ENCODE results near the gene NFYA. TPM values are rescaled to one million over a fixed set of nuclear protein-coding genes. Genes with fewer than 3 reads are reported as not detected.

NFYA gene
- total and polyA plus RNA-seq, 2 donors: 12.3 to 30.5 TPM

DNA sequence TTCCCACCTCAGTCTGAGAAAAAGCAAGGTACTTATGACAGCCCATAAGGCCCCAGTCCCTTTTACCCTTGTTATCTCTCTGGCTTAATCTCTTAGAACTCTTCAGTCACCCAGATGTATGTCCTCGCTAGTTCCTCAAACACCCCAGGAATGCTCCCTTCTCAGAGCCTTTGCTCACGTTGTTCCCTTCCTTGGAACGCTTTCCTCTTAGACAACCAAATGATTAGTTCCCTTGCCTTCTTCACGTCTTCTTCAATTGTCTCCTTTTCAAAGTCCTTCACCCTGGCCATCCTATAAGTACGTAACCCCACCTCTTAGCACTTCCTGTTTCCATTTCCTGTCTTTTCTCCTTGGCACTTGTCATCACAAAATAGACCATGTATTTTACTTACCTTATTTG, 20.9 kb upstream of the NFYA start:
- Histone ChIP-seq H3K4me1 (ENCODE audit: insufficient read depth) (no peaks in the 10 kb centered on the region), H3K36me3 (ENCODE audit: insufficient read depth) (no peaks in the 10 kb centered on the region), H3K4me3 (ENCODE audit: low read depth, low read length) (no peak overlapping the region), H3K27ac (ENCODE audit: low read depth) (no peak overlapping the region)
- WGBS: 78% methylated on average over 5 of the region's 5 CpGs
- no peak for DNase-seq (ENCODE audit: extremely low spot score)

- Histone ChIP-seq H3K4me3 (ENCODE audit: low read depth, low read length) (no peak within 1 kb of the TSS), H3K4me1 (ENCODE audit: insufficient read depth) (no peaks in the 10 kb centered on the region), H3K27ac (ENCODE audit: low read depth) (no peak within 1 kb of the TSS), H3K36me3 (ENCODE audit: insufficient read depth) (no peaks in the 10 kb centered on the region)
- 42% methylated on average over 5 of the region's 5 CpGs for WGBS
- no peak for DNase-seq (ENCODE audit: extremely low spot score)
Observed at GRCh38 chr6:41053041-41053440, 19.7 kb upstream of the NFYA start, which contains the start of gene APOBEC2. TSS of gene APOBEC2 (plus strand) at chr6:41053202. CDS start at chr6:41053348, 146 bp downstream.

GRCh38 chr6:41054511-41054910, 18.3 kb upstream of the NFYA start:
- Histone ChIP-seq H3K27ac (ENCODE audit: low read depth) (no peak overlapping the region), H3K4me3 (ENCODE audit: low read depth, low read length) (no peak overlapping the region), H3K4me1 (ENCODE audit: insufficient read depth) (no peaks in the 10 kb centered on the region), H3K36me3 (ENCODE audit: insufficient read depth) (no peaks in the 10 kb centered on the region)
- WGBS: 98% methylated on average over 3 of the region's 3 CpGs
- DNase-seq (ENCODE audit: extremely low spot score): no peak

DNA sequence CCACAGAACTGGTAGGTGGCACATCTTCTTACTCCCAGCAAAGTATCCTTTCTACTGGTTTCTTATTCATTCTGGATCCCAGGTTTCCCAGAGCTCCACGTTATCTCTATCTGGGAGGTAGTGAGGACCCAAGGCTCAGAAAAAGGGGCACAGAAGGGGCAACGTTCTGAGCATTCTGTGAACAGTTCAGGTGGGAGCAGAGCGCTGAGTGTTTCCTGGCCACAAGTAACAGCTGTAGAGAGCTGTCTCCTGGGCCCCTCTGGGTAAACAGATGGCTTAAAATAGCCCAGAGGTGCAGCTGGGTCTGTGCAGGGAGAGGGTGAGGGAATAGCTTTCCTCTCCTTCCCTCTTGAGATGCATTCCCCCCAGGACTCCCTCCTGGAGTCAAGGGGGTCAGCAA, 17.6 kb upstream of the NFYA start:
- no peak for DNase-seq (ENCODE audit: extremely low spot score)
- H3K27ac ChIP-seq (ENCODE audit: low read depth): no peak overlapping the region
- WGBS: 25% methylated on average over 3 of the region's 3 CpGs
- no peaks in the 10 kb centered on the region for H3K4me1 ChIP-seq (ENCODE audit: insufficient read depth)
- no peaks in the 10 kb centered on the region for H3K36me3 ChIP-seq (ENCODE audit: insufficient read depth)
- no peak overlapping the region for H3K4me3 ChIP-seq (ENCODE audit: low read depth, low read length)

- DNase-seq (ENCODE audit: extremely low spot score): no peak
- Histone ChIP-seq H3K36me3 (ENCODE audit: insufficient read depth) (no peaks in the 10 kb centered on the region), H3K4me1 (ENCODE audit: insufficient read depth) (no peaks in the 10 kb centered on the region), H3K4me3 (ENCODE audit: low read depth, low read length) (no peak overlapping the region), H3K27ac (ENCODE audit: low read depth) (no peak overlapping the region)
- 62% methylated on average over 6 of the region's 6 CpGs for WGBS
Observed at GRCh38 chr6:41056768-41057490, 15.8 kb upstream of the NFYA start.

DNA sequence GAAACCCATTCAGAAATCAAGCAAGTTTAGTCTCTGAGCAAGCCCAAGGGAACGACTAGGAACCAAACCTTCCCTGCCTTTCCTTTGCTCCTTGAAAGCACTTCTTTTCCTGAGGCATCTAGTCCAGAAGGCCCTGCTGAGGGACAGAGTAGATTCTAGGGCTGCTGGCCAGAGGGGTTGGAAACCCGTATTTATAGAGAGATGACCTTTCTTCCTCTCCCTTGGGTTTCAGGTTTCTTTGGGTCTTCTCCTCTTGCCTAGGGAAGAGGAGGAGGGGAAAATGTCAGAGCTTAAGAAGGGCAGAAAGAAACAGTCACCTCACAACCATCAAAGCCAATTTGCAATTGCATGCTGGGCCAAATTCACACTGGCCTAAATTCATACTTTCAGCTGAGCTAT, 14.0 kb upstream of the NFYA start:
- Histone ChIP-seq H3K4me3 (ENCODE audit: low read depth, low read length) (no peak overlapping the region), H3K27ac (ENCODE audit: low read depth) (no peak overlapping the region)
- WGBS: 69% methylated on average over 2 of the region's 2 CpGs

DNA sequence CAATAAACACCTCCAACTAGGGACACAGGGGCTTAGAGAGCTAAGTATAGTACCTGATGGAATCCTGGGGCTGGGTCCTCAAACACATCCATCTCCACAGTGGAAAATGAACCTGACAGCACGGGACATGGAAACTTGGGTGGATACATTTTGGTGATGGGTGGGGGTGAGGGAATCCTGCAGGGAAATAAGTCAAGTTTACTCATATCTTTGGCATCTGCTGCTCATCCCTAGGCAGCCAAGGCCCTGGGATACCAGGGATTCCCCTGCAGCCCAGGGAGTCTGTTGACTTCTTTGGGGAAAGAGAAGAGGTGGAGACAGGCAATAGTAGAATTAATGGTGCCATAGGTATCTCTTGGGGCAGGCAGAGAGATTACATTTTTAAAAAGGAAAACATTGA, 13.2 kb upstream of the NFYA start:
- Histone ChIP-seq H3K4me1 (ENCODE audit: insufficient read depth) (no peaks in the 10 kb centered on the region), H3K36me3 (ENCODE audit: insufficient read depth) (no peaks in the 10 kb centered on the region), H3K27ac (ENCODE audit: low read depth) (no peak overlapping the region), H3K4me3 (ENCODE audit: low read depth, low read length) (no peak overlapping the region)
- WGBS: 40% methylated on average over 1 of the region's 1 CpG
- DNase-seq (ENCODE audit: extremely low spot score): no peak

More for the DNA sequence above, 14.0 kb upstream of the NFYA start:
- H3K4me1 ChIP-seq (ENCODE audit: insufficient read depth): no peaks in the 10 kb centered on the region
- DNase-seq (ENCODE audit: extremely low spot score): no peak
- no peaks in the 10 kb centered on the region for H3K36me3 ChIP-seq (ENCODE audit: insufficient read depth)

- peaks cover 2% of the 10 kb centered on the region for H3K36me3 ChIP-seq (ENCODE audit: insufficient read depth)
- H3K4me3 ChIP-seq (ENCODE audit: low read depth, low read length): no peak overlapping the region
- no peak overlapping the region for H3K27ac ChIP-seq (ENCODE audit: low read depth)
- WGBS: 83% methylated on average over 13 of the region's 13 CpGs
- H3K4me1 ChIP-seq (ENCODE audit: insufficient read depth): no peaks in the 10 kb centered on the region
- DNase-seq (ENCODE audit: extremely low spot score): no peak
Observed at GRCh38 chr6:41061196-41061726, 11.5 kb upstream of the NFYA start.

DNA sequence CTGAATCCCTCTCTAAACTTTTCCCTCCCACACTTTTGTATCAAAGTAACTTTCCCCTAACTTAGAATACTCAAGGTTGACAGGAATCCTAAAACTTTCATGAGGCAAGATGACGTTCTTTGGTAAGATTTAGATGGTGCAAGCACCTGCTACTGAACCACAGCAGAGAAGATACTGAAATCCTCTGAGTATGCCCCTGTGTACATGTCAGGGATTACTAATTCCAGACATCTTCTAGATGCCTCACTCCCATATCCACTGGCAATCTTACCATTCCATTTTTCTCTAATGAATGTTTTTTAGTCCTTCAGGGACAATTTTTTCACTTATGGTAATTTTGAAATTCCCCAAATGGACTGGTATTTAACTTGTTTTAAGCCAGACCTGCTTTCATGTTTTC, 10.7 kb upstream of the NFYA start:
- Histone ChIP-seq H3K36me3 (ENCODE audit: insufficient read depth) (peaks cover 2% of the 10 kb centered on the region), H3K4me1 (ENCODE audit: insufficient read depth) (no peaks in the 10 kb centered on the region), H3K4me3 (ENCODE audit: low read depth, low read length) (no peak overlapping the region), H3K27ac (ENCODE audit: low read depth) (no peak overlapping the region)
- 78% methylated on average over 1 of the region's 1 CpG for WGBS
- DNase-seq (ENCODE audit: extremely low spot score): no peak

GRCh38 chr6:41063884-41064285, 8.9 kb upstream of the NFYA start:
- Histone ChIP-seq H3K27ac (ENCODE audit: low read depth) (no peak overlapping the region), H3K4me1 (ENCODE audit: insufficient read depth) (no peaks in the 10 kb centered on the region), H3K4me3 (ENCODE audit: low read depth, low read length) (no peak overlapping the region), H3K36me3 (ENCODE audit: insufficient read depth) (peaks cover 2% of the 10 kb centered on the region)
- WGBS: 82% methylated on average over 2 of the region's 2 CpGs
- no peak for DNase-seq (ENCODE audit: extremely low spot score)

DNA sequence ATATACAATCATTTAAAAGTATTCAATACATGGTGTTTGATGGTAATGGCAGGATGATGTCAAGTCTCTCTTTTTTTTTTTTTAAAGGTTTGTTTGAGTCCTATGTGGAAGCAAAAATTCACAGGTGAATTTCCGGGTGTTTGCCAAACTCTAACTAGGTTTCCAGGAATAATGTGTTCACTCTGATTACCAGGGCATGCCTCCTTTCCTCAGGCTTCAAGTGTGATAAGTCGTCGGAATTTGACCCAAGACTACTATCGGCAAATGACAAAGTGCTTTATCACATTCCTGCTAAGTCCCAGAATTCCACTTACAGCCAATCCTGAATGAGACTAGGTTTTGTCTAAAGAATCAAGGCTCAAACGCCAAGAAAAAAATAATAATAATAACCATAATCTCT, 7.9 kb upstream of the NFYA start:
- Histone ChIP-seq H3K4me3 (ENCODE audit: low read depth, low read length) (no peak overlapping the region), H3K36me3 (ENCODE audit: insufficient read depth) (peaks cover 5% of the 10 kb centered on the region), H3K4me1 (ENCODE audit: insufficient read depth) (no peaks in the 10 kb centered on the region), H3K27ac (ENCODE audit: low read depth) (no peak overlapping the region)
- DNase-seq (ENCODE audit: extremely low spot score): no peak
- WGBS: 70% methylated on average over 5 of the region's 5 CpGs

GRCh38 chr6:41065550-41066026, 7.2 kb upstream of the NFYA start:
- Histone ChIP-seq H3K4me1 (ENCODE audit: insufficient read depth) (no peaks in the 10 kb centered on the region), H3K27ac (ENCODE audit: low read depth) (no peak overlapping the region), H3K4me3 (ENCODE audit: low read depth, low read length) (no peak overlapping the region), H3K36me3 (ENCODE audit: insufficient read depth) (peaks cover 5% of the 10 kb centered on the region)
- WGBS: 91% methylated on average over 2 of the region's 2 CpGs
- DNase-seq (ENCODE audit: extremely low spot score): no peak

DNA sequence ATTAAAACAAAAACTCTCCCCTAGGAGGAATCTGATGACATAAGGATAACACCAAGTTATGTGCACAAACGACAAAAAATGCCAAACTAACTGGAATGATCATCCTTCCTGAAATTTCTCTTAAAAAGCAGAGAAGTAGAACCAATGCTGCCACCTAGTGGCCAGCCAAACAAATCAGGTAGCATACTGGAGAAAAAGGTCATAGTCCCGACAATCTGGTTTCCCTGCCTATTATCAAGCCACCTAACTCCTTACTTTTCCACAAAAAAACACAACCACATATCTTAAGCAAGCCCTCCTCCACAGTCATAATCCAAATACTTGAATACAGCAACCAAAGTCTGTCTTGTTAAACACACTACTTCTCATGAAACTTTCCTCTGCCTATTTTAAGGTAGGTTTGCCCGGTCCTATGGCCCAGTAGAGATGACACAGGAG, 5.9 kb upstream of the NFYA start:
- no peak for DNase-seq (ENCODE audit: extremely low spot score)
- Histone ChIP-seq H3K27ac (ENCODE audit: low read depth) (no peak overlapping the region), H3K4me3 (ENCODE audit: low read depth, low read length) (no peak overlapping the region), H3K36me3 (ENCODE audit: insufficient read depth) (peaks cover 5% of the 10 kb centered on the region), H3K4me1 (ENCODE audit: insufficient read depth) (no peaks in the 10 kb centered on the region)
- 28% methylated on average over 3 of the region's 3 CpGs for WGBS

DNA sequence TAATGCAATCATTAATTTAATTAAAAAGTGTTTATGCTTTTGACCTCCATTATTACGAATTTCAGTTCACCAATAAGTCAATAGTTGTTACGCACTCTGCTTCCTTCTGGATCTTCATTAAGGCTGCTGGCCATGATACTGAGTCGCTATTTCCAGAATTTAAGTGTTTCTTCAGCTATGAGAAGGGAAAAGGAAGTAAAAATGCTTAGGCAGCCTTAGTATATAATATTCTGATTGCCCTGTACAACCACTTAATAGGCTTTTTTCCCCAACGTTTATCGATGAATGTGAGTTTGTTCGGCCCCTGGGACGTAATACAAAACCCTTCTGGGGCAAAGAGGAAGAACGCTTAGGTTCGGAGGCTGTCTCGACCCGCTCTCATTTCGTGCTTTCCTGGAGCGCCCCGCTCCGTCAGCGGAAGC, 1.3 kb upstream of the NFYA start:
- Histone ChIP-seq H3K27ac (ENCODE audit: low read depth) (peak overlapping the region; percentile 100), H3K4me3 (ENCODE audit: low read depth, low read length) (peak overlapping the region; percentile 56)

More for the DNA sequence above, 1.3 kb upstream of the NFYA start:
- WGBS: under 1% methylated on average over 16 of the region's 16 CpGs
- Histone ChIP-seq H3K4me1 (ENCODE audit: insufficient read depth) (no peaks in the 10 kb centered on the region), H3K36me3 (ENCODE audit: insufficient read depth) (peaks cover 3% of the 10 kb centered on the region)
- no peak for DNase-seq (ENCODE audit: extremely low spot score)

Measured in urinary bladder (tissue), 4 donors.